OCI-LY1 (cell line): ENCODE results near the gene KATNAL1.
"Not testable (repeated sequence)": the region's sequence is repeated elsewhere in the genome, so short reads cannot be mapped to it uniquely, and the experiment has no call there.

Source experiments
- H2AFZ ChIP-seq: fragments of 200-600 bp; sonication (generic), shearing (Covaris generic); 2 replicates; pipeline ENCODE4 v1.6.0; 2014; ENCODE audit warnings: antibody characterized with exemption, mild to moderate bottlenecking, low read length
- H3F3A ChIP-seq: fragments of 200-600 bp; sonication (generic), shearing (Covaris generic); 2 replicates; pipeline ENCODE4 v1.6.0; 2014; ENCODE audit warnings: mild to moderate bottlenecking, antibody characterized with exemption, low read length, moderate library complexity; ENCODE audit not compliant: insufficient read depth
- H3K27ac ChIP-seq: fragments of 200-600 bp; sonication (generic); 2 replicates; pipeline ENCODE4 v1.5.1; 2014; ENCODE audit warnings: low read length, mixed run types, mild to moderate bottlenecking, low read depth; ENCODE audit not compliant: poor library complexity, severe bottlenecking
- H3K27me3 ChIP-seq: fragments of 200-600 bp; sonication (generic); 2 replicates; pipeline ENCODE4 v1.6.0; 2014; ENCODE audit warnings: antibody characterized with exemption, mild to moderate bottlenecking, low read length, moderate library complexity; ENCODE audit not compliant: insufficient read depth
- H3K36me3 ChIP-seq: fragments of 200-600 bp; sonication (generic); 2 replicates; pipeline ENCODE4 v1.6.1; 2014; ENCODE audit warnings: mild to moderate bottlenecking, antibody characterized with exemption, low read length, moderate library complexity, mixed read lengths; ENCODE audit not compliant: insufficient read depth
- H3K4me1 ChIP-seq: fragments of 200-600 bp; sonication (generic); 2 replicates; pipeline ENCODE4 v1.5.1; 2014; ENCODE audit warnings: mild to moderate bottlenecking, low read length, moderate library complexity; ENCODE audit not compliant: insufficient read depth, severe bottlenecking
- H3K4me2 ChIP-seq: fragments of 200-600 bp; sonication (generic), shearing (Covaris generic); 2 replicates; pipeline ENCODE4 v1.6.1; 2014; ENCODE audit warnings: low read length
- H3K4me3 ChIP-seq: fragments of 200-600 bp; sonication (generic); 2 replicates; pipeline ENCODE4 v1.5.1; 2014; ENCODE audit warnings: low read length, low read depth, mild to moderate bottlenecking, mixed read lengths; ENCODE audit not compliant: poor library complexity, severe bottlenecking
- H3K79me2 ChIP-seq: fragments of 200-600 bp; shearing (Covaris generic); 2 replicates; pipeline ENCODE4 v1.6.1; 2016; ENCODE audit warnings: mixed run types, low read length, mixed read lengths; ENCODE audit not compliant: insufficient read depth
- H3K9ac ChIP-seq: fragments of 200-600 bp; sonication (generic), shearing (Covaris generic); 2 replicates; pipeline ENCODE4 v1.6.1; 2014; ENCODE audit warnings: mild to moderate bottlenecking, low read length, mixed read lengths
- H3K9me2 ChIP-seq: fragments of 200-600 bp; sonication (generic), shearing (Covaris generic); 2 replicates; pipeline ENCODE4 v1.6.1; 2014; ENCODE audit warnings: low read depth, mild to moderate bottlenecking, low read length, mixed read lengths
- H3K9me3 ChIP-seq: fragments of 200-600 bp; shearing (Covaris generic); 2 replicates; pipeline ENCODE4 v1.6.1; 2014; ENCODE audit warnings: low read length, mixed read lengths
- H4K20me1 ChIP-seq: fragments of 200-600 bp; sonication (generic), shearing (Covaris generic); 2 replicates; pipeline ENCODE4 v1.6.0; 2016; ENCODE audit warnings: mild to moderate bottlenecking, low read length; ENCODE audit not compliant: insufficient read depth
- CTCF ChIP-seq: fragments of 200-600 bp; sonication (generic), shearing (Covaris generic); IDR thresholded peaks from 2 replicates; pipeline ENCODE4 v1.5.1; 2017; ENCODE audit warnings: mild to moderate bottlenecking, antibody characterized with exemption, low read length, moderate library complexity, mixed read lengths
- EZH2 ChIP-seq: fragments of 200-600 bp; sonication (generic), shearing (Covaris generic); IDR thresholded peaks from 2 replicates; pipeline ENCODE4 v1.8.0; 2017; ENCODE audit warnings: borderline replicate concordance, mixed run types, mild to moderate bottlenecking, antibody characterized with exemption, low read length, moderate library complexity, mixed read lengths

KATNAL1 gene

GRCh38 chr13:30179597-30180276, 127.6 kb downstream of the KATNAL1 start:
- H3K36me3 ChIP-seq, result no peaks in the 10 kb centered on the region
- H3F3A ChIP-seq, result no peaks in the 10 kb centered on the region
- no peak overlapping the region for H3K27ac ChIP-seq
- H3K27me3 ChIP-seq, result no peaks in the 10 kb centered on the region
- H3K79me2 ChIP-seq, result no peaks in the 10 kb centered on the region
- no peaks in the 10 kb centered on the region for H4K20me1 ChIP-seq
- H3K4me2 ChIP-seq, result no peak overlapping the region
- no peaks in the 10 kb centered on the region for H3K9me2 ChIP-seq
- H3K9me3 ChIP-seq, result no peaks in the 10 kb centered on the region
- no peak overlapping the region for H3K9ac ChIP-seq
- H3K4me1 ChIP-seq, result peaks cover 10% of the 10 kb centered on the region
- H3K4me3 ChIP-seq, result no peak overlapping the region
- H2AFZ ChIP-seq, result no peak overlapping the region
- no peak for TF ChIP-seq EZH2
- TF ChIP-seq CTCF, result no peak

DNA sequence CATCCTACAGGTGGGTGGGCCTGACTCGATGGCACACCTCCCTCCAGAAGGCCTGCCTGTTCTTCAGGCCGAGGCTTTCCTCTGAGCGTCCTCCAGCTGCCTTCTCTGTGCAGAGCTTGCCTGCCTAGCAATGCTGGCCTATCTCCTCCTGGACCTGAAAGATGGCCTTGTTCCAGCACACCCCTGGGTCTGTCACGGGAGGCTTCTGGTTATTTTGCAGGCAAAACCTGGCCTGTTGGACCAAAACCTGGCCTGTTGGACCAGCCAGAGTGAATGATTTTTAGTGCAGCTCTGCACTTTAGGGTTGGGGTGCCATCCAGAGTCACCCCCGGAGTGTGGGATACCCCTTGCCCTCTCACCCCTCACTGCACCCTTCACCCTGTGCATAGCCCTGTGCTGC, 128.4 kb downstream of the KATNAL1 start:
- no peak overlapping the region for H2AFZ ChIP-seq

DNA sequence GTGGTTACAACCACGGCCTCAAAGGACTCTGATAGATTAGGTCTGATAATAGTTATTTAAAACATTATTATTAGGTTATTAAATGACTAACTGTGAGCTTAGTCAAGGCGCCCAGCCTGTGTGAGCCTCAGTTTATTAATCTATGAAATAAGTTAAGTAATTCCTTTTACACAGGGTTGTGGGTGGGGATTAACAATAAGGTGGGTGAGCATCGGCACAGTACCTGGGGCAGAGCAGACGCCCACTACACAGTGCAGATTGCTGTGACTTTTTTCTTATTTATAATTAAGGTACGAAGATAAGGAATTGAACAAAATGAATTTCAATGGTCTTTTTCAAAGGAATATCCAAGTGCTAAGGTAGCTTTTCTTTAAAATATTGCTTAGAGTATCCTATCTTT, 132.2 kb downstream of the KATNAL1 start:
- peaks cover 10% of the 10 kb centered on the region for H3K4me1 ChIP-seq
- H3K4me2 ChIP-seq, result no peak overlapping the region
- no peak overlapping the region for H3K4me3 ChIP-seq
- no peaks in the 10 kb centered on the region for H4K20me1 ChIP-seq
- no peaks in the 10 kb centered on the region for H3K27me3 ChIP-seq
- H3K27ac ChIP-seq, result no peak overlapping the region
- no peak overlapping the region for H2AFZ ChIP-seq
- H3K36me3 ChIP-seq, result no peaks in the 10 kb centered on the region
- H3K9ac ChIP-seq, result no peak overlapping the region
- H3F3A ChIP-seq, result no peaks in the 10 kb centered on the region
- H3K9me3 ChIP-seq, result no peaks in the 10 kb centered on the region
- TF ChIP-seq CTCF, result no peak
- TF ChIP-seq EZH2, result no peak
- no peaks in the 10 kb centered on the region for H3K79me2 ChIP-seq
- no peaks in the 10 kb centered on the region for H3K9me2 ChIP-seq

More for the DNA sequence above, 128.4 kb downstream of the KATNAL1 start:
- TF ChIP-seq EZH2 (no peak), CTCF (no peak)
- no peaks in the 10 kb centered on the region for H3K27me3 ChIP-seq
- no peaks in the 10 kb centered on the region for H3K9me3 ChIP-seq
- H4K20me1 ChIP-seq, result no peaks in the 10 kb centered on the region
- no peak overlapping the region for H3K27ac ChIP-seq
- no peaks in the 10 kb centered on the region for H3K79me2 ChIP-seq
- no peaks in the 10 kb centered on the region for H3F3A ChIP-seq
- no peak overlapping the region for H3K4me3 ChIP-seq
- no peaks in the 10 kb centered on the region for H3K36me3 ChIP-seq
- no peak overlapping the region for H3K9ac ChIP-seq
- no peak overlapping the region for H3K4me2 ChIP-seq
- H3K4me1 ChIP-seq, result peaks cover 10% of the 10 kb centered on the region
- H3K9me2 ChIP-seq, result no peaks in the 10 kb centered on the region

- H4K20me1 ChIP-seq, H3K4me1 ChIP-seq: not testable (repeated sequence)
These were observed 133.1 kb downstream of the KATNAL1 start for GRCh38 chr13:30174250-30174649.

More at GRCh38 chr13:30174250-30174649, 133.1 kb downstream of the KATNAL1 start:
- not testable (repeated sequence) for H3F3A ChIP-seq, H3K36me3 ChIP-seq, H3K9me3 ChIP-seq, H2AFZ ChIP-seq, H3K27ac ChIP-seq, H3K27me3 ChIP-seq, H3K9me2 ChIP-seq, H3K9ac ChIP-seq, H3K79me2 ChIP-seq, H3K4me3 ChIP-seq, H3K4me2 ChIP-seq
